Neuron (in vitro differentiated cells): ENCODE measurements around the gene C19orf38.

Source experiments
- H2AFZ ChIP-seq: one replicate; pipeline ENCODE4 v1.6.1; 2013; ENCODE audit warnings: low read depth, mild to moderate bottlenecking, inconsistent platforms, low read length, moderate library complexity
- H3K27me3 ChIP-seq: one replicate; pipeline ENCODE4 v1.6.1; 2013; ENCODE audit warnings: low read length; ENCODE audit not compliant: insufficient read depth
- H3K36me3 ChIP-seq: one replicate; pipeline ENCODE4 v1.6.1; 2013; ENCODE audit warnings: low read length; ENCODE audit not compliant: insufficient read depth
- H3K4me1 ChIP-seq: one replicate; pipeline ENCODE4 v1.6.1; 2013; ENCODE audit warnings: low read length; ENCODE audit not compliant: insufficient read depth
- H3K4me3 ChIP-seq: 2 replicates; pipeline ENCODE4 v1.5.1; 2013; ENCODE audit warnings: mild to moderate bottlenecking, low read length, moderate library complexity
- H3K9me3 ChIP-seq: one replicate; pipeline ENCODE4 v1.6.1; 2013; ENCODE audit warnings: low read length

C19orf38 gene

GRCh38 chr19:10882108-10882457 lies 33.9 kb downstream of the C19orf38 start:
- no peak overlapping the region for H2AFZ ChIP-seq
- no peaks in the 10 kb centered on the region for H3K9me3 ChIP-seq
- H3K27me3 ChIP-seq: no peaks in the 10 kb centered on the region
- H3K4me1 ChIP-seq: peaks cover 59% of the 10 kb centered on the region
- H3K4me3 ChIP-seq: no peak overlapping the region
- no peaks in the 10 kb centered on the region for H3K36me3 ChIP-seq

- Histone ChIP-seq H3K36me3 (no peaks in the 10 kb centered on the region), H3K9me3 (no peaks in the 10 kb centered on the region), H3K4me3 (no peak overlapping the region), H3K4me1 (peaks cover 80% of the 10 kb centered on the region), H2AFZ (no peak overlapping the region), H3K27me3 (no peaks in the 10 kb centered on the region)
Measured at GRCh38 chr19:10884274-10884673, 36.1 kb downstream of the C19orf38 start.

GRCh38 chr19:10885201-10886169 lies 37.3 kb downstream of the C19orf38 start:
- H3K27me3 ChIP-seq: no peaks in the 10 kb centered on the region
- H3K4me1 ChIP-seq: peaks cover 72% of the 10 kb centered on the region
- H3K36me3 ChIP-seq: no peaks in the 10 kb centered on the region
- no peaks in the 10 kb centered on the region for H3K9me3 ChIP-seq
- H3K4me3 ChIP-seq: no peak overlapping the region
- H2AFZ ChIP-seq: no peak overlapping the region

- no peaks in the 10 kb centered on the region for H3K36me3 ChIP-seq
- peaks cover 69% of the 10 kb centered on the region for H3K4me1 ChIP-seq
- no peaks in the 10 kb centered on the region for H3K9me3 ChIP-seq
- no peak overlapping the region for H3K4me3 ChIP-seq
- H3K27me3 ChIP-seq: no peaks in the 10 kb centered on the region
- no peak overlapping the region for H2AFZ ChIP-seq
Measured at GRCh38 chr19:10887616-10888367, 39.6 kb downstream of the C19orf38 start.

DNA sequence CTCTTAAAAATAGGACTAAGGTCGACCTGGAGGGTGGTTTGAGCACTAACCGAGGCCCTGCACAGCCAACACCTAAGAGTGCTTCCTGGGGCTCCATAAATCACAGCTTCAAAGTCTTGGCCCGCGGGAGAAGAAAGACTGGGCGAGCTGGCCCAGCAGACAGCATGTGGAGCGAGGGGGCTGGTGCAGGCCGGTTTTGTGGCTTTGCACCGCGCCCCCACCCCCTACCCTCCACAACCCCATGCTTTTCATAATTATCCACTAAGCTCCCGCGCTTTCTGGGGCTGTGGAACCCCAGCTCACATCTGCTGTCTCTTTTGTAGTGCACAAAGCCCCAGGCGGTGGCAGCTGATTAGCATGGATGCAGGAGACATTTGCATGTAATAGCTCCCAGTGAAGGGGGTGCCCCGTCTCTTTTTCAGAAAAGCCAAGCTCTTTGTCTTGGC lies 40.2 kb downstream of the C19orf38 start:
- no peak overlapping the region for H2AFZ ChIP-seq
- no peak overlapping the region for H3K4me3 ChIP-seq
- H3K9me3 ChIP-seq: no peaks in the 10 kb centered on the region
- no peaks in the 10 kb centered on the region for H3K27me3 ChIP-seq
- no peaks in the 10 kb centered on the region for H3K36me3 ChIP-seq
- H3K4me1 ChIP-seq: peaks cover 63% of the 10 kb centered on the region

GRCh38 chr19:10889880-10890279 lies 41.7 kb downstream of the C19orf38 start:
- no peaks in the 10 kb centered on the region for H3K9me3 ChIP-seq
- no peak overlapping the region for H2AFZ ChIP-seq
- H3K36me3 ChIP-seq: peaks cover 5% of the 10 kb centered on the region
- peaks cover 63% of the 10 kb centered on the region for H3K4me1 ChIP-seq
- no peaks in the 10 kb centered on the region for H3K27me3 ChIP-seq
- no peak overlapping the region for H3K4me3 ChIP-seq

GRCh38 chr19:10891405-10892086 lies 43.3 kb downstream of the C19orf38 start:
- Histone ChIP-seq H2AFZ (peak overlapping the region; percentile 7), H3K9me3 (no peaks in the 10 kb centered on the region), H3K4me3 (peak overlapping the region; percentile 9), H3K36me3 (peaks cover 5% of the 10 kb centered on the region), H3K4me1 (peaks cover 53% of the 10 kb centered on the region), H3K27me3 (no peaks in the 10 kb centered on the region)

GRCh38 chr19:10892256-10892655 lies 44.0 kb downstream of the C19orf38 start:
- H3K4me3 ChIP-seq: no peak overlapping the region
- H3K36me3 ChIP-seq: peaks cover 5% of the 10 kb centered on the region

DNA sequence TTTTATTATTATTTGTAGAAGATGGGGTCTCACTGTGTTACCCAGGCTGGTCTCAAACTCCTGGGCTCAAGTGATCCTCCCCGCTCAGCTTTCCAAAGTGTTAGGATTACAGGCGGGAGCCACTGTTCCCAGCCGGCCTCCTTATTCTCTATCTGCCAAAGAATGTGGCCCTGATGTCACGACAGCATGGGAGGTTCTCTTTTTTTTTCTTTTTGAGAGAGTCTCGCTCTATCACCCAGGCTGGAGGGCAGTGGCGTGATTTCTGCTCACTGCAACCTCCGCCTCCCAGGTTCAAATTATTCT lies 46.6 kb downstream of the C19orf38 start:
- H3K36me3 ChIP-seq: peaks cover 5% of the 10 kb centered on the region
- H2AFZ ChIP-seq: no peak overlapping the region
- no peaks in the 10 kb centered on the region for H3K9me3 ChIP-seq
- H3K27me3 ChIP-seq: no peaks in the 10 kb centered on the region
- no peak overlapping the region for H3K4me3 ChIP-seq
- H3K4me1 ChIP-seq: peaks cover 27% of the 10 kb centered on the region

More at GRCh38 chr19:10892256-10892655, 44.0 kb downstream of the C19orf38 start:
- Histone ChIP-seq H3K4me1 (peaks cover 46% of the 10 kb centered on the region), H2AFZ (no peak overlapping the region), H3K9me3 (no peaks in the 10 kb centered on the region), H3K27me3 (no peaks in the 10 kb centered on the region)

DNA sequence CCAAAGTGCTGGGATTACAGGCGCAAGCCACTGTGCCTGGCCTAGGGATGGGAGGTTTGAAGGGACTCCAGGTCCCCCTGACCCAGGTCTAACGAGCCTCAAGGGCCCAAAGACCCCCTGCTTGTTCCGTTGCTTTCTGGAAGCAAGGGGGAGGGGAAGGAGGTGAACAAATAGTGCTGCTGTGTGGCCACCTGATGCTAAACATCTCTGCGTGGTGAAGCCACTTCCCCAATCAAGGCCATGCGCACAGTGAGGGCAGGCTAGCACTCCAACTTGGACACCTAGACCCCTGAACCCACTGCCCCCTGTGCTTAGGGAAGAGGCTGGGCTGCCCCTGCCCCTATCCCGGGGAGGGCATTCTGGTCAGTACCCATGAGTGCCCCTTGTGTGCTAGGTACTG lies 47.1 kb downstream of the C19orf38 start:
- no peak overlapping the region for H3K4me3 ChIP-seq
- H3K27me3 ChIP-seq: no peaks in the 10 kb centered on the region
- no peaks in the 10 kb centered on the region for H3K9me3 ChIP-seq
- H2AFZ ChIP-seq: no peak overlapping the region
- peaks cover 5% of the 10 kb centered on the region for H3K36me3 ChIP-seq
- peaks cover 27% of the 10 kb centered on the region for H3K4me1 ChIP-seq

DNA sequence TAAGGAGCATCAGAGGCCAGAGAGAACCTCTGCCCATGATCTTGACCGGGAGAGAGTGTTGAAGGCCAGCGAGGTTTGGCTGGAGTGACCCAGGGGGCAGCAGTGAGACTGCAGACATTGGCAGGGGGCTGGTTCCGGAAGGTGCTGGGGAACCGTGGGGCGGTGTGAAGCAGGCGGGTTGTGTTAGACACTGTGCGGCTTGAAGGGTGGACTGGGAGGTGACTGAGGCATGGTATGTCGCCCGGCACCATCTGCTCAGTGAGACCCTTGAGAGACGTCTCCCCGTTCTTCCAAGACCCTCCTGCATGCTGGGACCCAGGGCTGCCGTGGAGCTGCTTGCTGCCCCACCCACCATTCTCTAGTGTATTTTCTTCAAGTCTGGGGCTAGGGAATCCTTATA lies 47.7 kb downstream of the C19orf38 start:
- H3K9me3 ChIP-seq: no peaks in the 10 kb centered on the region
- H3K4me3 ChIP-seq: no peak overlapping the region
- H3K4me1 ChIP-seq: peaks cover 24% of the 10 kb centered on the region
- H3K27me3 ChIP-seq: no peaks in the 10 kb centered on the region
- peaks cover 5% of the 10 kb centered on the region for H3K36me3 ChIP-seq
- H2AFZ ChIP-seq: no peak overlapping the region

DNA sequence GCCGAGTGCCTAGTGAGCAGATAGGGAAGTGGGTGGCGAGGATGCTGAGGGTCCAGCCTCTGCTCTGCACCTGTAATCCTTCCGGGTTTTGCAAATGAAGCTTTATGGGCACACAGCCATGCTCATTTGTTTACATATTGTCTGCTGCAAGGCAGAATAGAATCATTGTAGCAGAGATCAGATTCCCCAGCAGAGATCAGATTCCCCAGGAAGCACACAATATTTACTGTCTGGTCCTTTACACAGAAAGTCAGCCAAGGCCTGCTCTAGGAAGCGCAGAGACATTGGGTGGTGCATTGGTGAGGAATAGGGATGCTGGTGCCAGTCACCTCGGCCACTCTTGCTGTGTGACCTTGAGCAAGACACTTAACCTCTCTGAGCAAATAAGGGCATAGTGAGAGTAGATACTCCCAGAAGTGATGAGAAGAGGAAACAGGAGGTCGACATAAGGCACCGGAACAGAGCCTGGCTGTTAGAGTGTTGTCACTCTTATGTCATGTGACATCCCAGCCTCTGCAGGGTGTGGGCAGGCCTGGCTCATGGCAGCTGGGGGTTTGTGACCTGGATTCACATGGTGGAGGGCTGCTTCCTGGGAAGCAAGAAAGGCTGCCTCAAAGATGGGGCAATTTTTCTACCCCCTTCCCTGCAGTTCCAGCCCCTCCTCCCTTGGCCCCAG lies 48.8 kb downstream of the C19orf38 start:
- Histone ChIP-seq H3K4me1 (peaks cover 13% of the 10 kb centered on the region), H3K9me3 (no peaks in the 10 kb centered on the region), H3K27me3 (no peaks in the 10 kb centered on the region), H2AFZ (no peak overlapping the region), H3K36me3 (peaks cover 5% of the 10 kb centered on the region), H3K4me3 (no peak overlapping the region)
